Activated naive CD4-positive, alpha-beta T cell treated with anti-CD3 and anti-CD28 coated beads, Interleukin-2, amount 50 U/mL, for 72 hours (primary cell): ENCODE measurements around the gene ZNF600. TPM values are rescaled to one million over a fixed set of nuclear protein-coding genes. Genes with fewer than 3 reads are reported as not detected.
"Not testable (repeated sequence)": the region's sequence is repeated elsewhere in the genome, so short reads cannot be mapped to it uniquely, and the experiment has no call there.

ENCODE experiments used
- ATAC-seq, 2 donors: fragments of 150-1000 bp; cut with Tn5 transposase; 2 replicates each; pipeline ENCODE4 v1.10.0; 2021; ENCODE audit warnings: mild to moderate bottlenecking in 2 of 2, moderate library complexity in 2 of 2
- DNase-seq, 2 donors: peaks; one replicate each; pipeline ENCODE4 v3.0.0; 2021 to 2022; ENCODE audit warnings: low spot score in 2 of 2
- H3K27ac Mint-ChIP-seq, 2 donors: one replicate each; pipeline ENCODE4 v1.8.0; 2022; ENCODE audit warnings: mild to moderate bottlenecking in 2 of 2, mixed read lengths in 2 of 2
- H3K36me3 Mint-ChIP-seq, 2 donors: one replicate each; pipeline ENCODE4 v1.8.0; 2022; ENCODE audit warnings: mixed read lengths in 2 of 2
- H3K9me3 Mint-ChIP-seq, 2 donors: one replicate each; pipeline ENCODE4 v1.8.0; 2022; ENCODE audit warnings: mixed read lengths in 2 of 2
- total RNA-seq, 2 donors: library from RNA; stranded (reverse); gene quantifications; one replicate each; pipeline ENCODE4 v1.2.3, GENCODE V29; 2022

Gene ZNF600
- total RNA-seq, 2 donors from 2014 or later, result 4.1 to 9.6 TPM

GRCh38 chr19:52723907-52724598 lies 62.5 kb downstream of the ZNF600 start:
- peaks cover 55 to 90% of the 10 kb centered on the region in 2 donors for H3K36me3 Mint-ChIP-seq
- not testable (repeated sequence) for DNase-seq, H3K27ac Mint-ChIP-seq, ATAC-seq
- peaks cover 28% of the 10 kb centered on the region in 2 donors for H3K9me3 Mint-ChIP-seq

- peaks cover 48 to 83% of the 10 kb centered on the region in 2 donors for H3K36me3 Mint-ChIP-seq
Measured at GRCh38 chr19:52722062-52723003, 64.3 kb downstream of the ZNF600 start.

GRCh38 chr19:52720541-52720940 lies 66.0 kb downstream of the ZNF600 start:
- Mint-ChIP-seq H3K36me3 (peaks cover 50 to 83% of the 10 kb centered on the region in 2 donors), H3K9me3 (peaks cover 28 to 35% of the 10 kb centered on the region in 2 donors)
- H3K27ac Mint-ChIP-seq, ATAC-seq, DNase-seq: not testable (repeated sequence)

More at GRCh38 chr19:52722062-52723003, 64.3 kb downstream of the ZNF600 start:
- H3K9me3 Mint-ChIP-seq, result peaks cover 28 to 31% of the 10 kb centered on the region in 2 donors
- H3K27ac Mint-ChIP-seq, result peak overlapping the region in 1 of 2 donors; percentile 12
- no peak for DNase-seq
- no peak for ATAC-seq

GRCh38 chr19:52716522-52716921 lies 70.1 kb downstream of the ZNF600 start:
- Mint-ChIP-seq H3K36me3 (peaks cover 52 to 86% of the 10 kb centered on the region in 2 donors), H3K27ac (peak overlapping the region in 1 of 2 donors; percentile 78), H3K9me3 (peaks cover 15 to 21% of the 10 kb centered on the region in 2 donors)
- DNase-seq (no peak), ATAC-seq (no peak)

GRCh38 chr19:52715902-52716301 lies 70.7 kb downstream of the ZNF600 start:
- ATAC-seq, result peak; percentile 50 to 98
- Mint-ChIP-seq H3K9me3 (peaks cover 19 to 26% of the 10 kb centered on the region in 2 donors), H3K36me3 (peaks cover 53 to 86% of the 10 kb centered on the region in 2 donors), H3K27ac (peak overlapping the region; percentile 78 to 81)
- DNase-seq, result peak in 1 of 2 donors; percentile 62

GRCh38 chr19:52715330-52715729 lies 71.3 kb downstream of the ZNF600 start:
- peaks cover 53 to 88% of the 10 kb centered on the region in 2 donors for H3K36me3 Mint-ChIP-seq
- peaks cover 19 to 26% of the 10 kb centered on the region in 2 donors for H3K9me3 Mint-ChIP-seq

More at GRCh38 chr19:52715330-52715729, 71.3 kb downstream of the ZNF600 start:
- not testable (repeated sequence) for DNase-seq
- ATAC-seq, result peak in 1 of 2 donors; percentile 6
- peak overlapping the region in 1 of 2 donors; percentile 78 for H3K27ac Mint-ChIP-seq

Other genes starting within 250 kb of the ZNF600 start
- gene ZNF701, start 216.5 kb downstream of the ZNF600 start, total RNA-seq, result 10 to 100 TPM; 18.7 to 26.4 TPM
- gene ZNF83, start 148.4 kb downstream of the ZNF600 start, total RNA-seq, result 10 to 100 TPM; 37.0 to 49.9 TPM
- gene ZNF611, start 51.7 kb downstream of the ZNF600 start, total RNA-seq, result 10 to 100 TPM; 17.5 to 19.7 TPM
- gene ZNF28, start 34.8 kb upstream of the ZNF600 start, total RNA-seq, result 10 to 100 TPM; 14.5 to 16.1 TPM
- gene ZNF468, start 70.8 kb upstream of the ZNF600 start, total RNA-seq, result 10 to 100 TPM; 10.9 to 16.2 TPM
- 1 to 10 TPM; 3.1 to 5.2 TPM for gene ZNF320, start 110.8 kb upstream of the ZNF600 start, total RNA-seq
- 10 to 100 TPM in 1 of 2 donors, 1 to 10 TPM in 1; 4.0 to 11.6 TPM for gene ZNF888, start 136.6 kb upstream of the ZNF600 start, total RNA-seq
- 10 to 100 TPM in 1 of 2 donors, 1 to 10 TPM in 1; 7.0 to 13.0 TPM for gene ZNF816, start 176.1 kb upstream of the ZNF600 start, total RNA-seq
- gene ERVV-1, start 227.1 kb upstream of the ZNF600 start, total RNA-seq, result not detected